ENCODE measurements around the gene CPT1A.

CPT1A gene

GRCh38 chr11:68724293-68724692, 117.4 kb downstream of the CPT1A start:
- no peaks in the 10 kb centered on the region for H3K4me1 ChIP-seq (ENCODE audit: control insufficient read depth in 1 of 2, insufficient read depth in 2 of 2, low read length in 2 of 2)
- H3K9me3 ChIP-seq (ENCODE audit: control insufficient read depth in 1 of 2, low read length in 2 of 2), result peaks cover 2 to 9% of the 10 kb centered on the region in 2 donors
- H3K27me3 ChIP-seq (ENCODE audit: low read depth, low read length), result no peaks in the 10 kb centered on the region
- H3K36me3 ChIP-seq (ENCODE audit: control insufficient read depth in 1 of 2, insufficient read depth in 2 of 2, low read length in 2 of 2), result no peaks in the 10 kb centered on the region
- H3K27ac ChIP-seq (ENCODE audit: low read length), result no peak overlapping the region
- H3K4me3 ChIP-seq (ENCODE audit: low read depth in 1 of 2, low read length in 2 of 2), result no peak overlapping the region

- no peak overlapping the region for H3K27ac ChIP-seq (ENCODE audit: low read length)
- peaks cover 4 to 15% of the 10 kb centered on the region in 2 donors for H3K9me3 ChIP-seq (ENCODE audit: control insufficient read depth in 1 of 2, low read length in 2 of 2)
Observed at GRCh38 chr11:68722143-68722542, 119.6 kb downstream of the CPT1A start.

GRCh38 chr11:68721075-68721474, 120.6 kb downstream of the CPT1A start:
- Histone ChIP-seq H3K27ac (ENCODE audit: low read length) (no peak overlapping the region), H3K4me1 (ENCODE audit: control insufficient read depth in 1 of 2, insufficient read depth in 2 of 2, low read length in 2 of 2) (no peaks in the 10 kb centered on the region), H3K27me3 (ENCODE audit: low read depth, low read length) (no peaks in the 10 kb centered on the region), H3K9me3 (ENCODE audit: control insufficient read depth in 1 of 2, low read length in 2 of 2) (peaks cover 4 to 15% of the 10 kb centered on the region in 2 donors), H3K36me3 (ENCODE audit: control insufficient read depth in 1 of 2, insufficient read depth in 2 of 2, low read length in 2 of 2) (no peaks in the 10 kb centered on the region), H3K4me3 (ENCODE audit: low read depth in 1 of 2, low read length in 2 of 2) (no peak overlapping the region)

More at GRCh38 chr11:68722143-68722542, 119.6 kb downstream of the CPT1A start:
- Histone ChIP-seq H3K27me3 (ENCODE audit: low read depth, low read length) (no peaks in the 10 kb centered on the region), H3K4me3 (ENCODE audit: low read depth in 1 of 2, low read length in 2 of 2) (no peak overlapping the region), H3K4me1 (ENCODE audit: control insufficient read depth in 1 of 2, insufficient read depth in 2 of 2, low read length in 2 of 2) (no peaks in the 10 kb centered on the region), H3K36me3 (ENCODE audit: control insufficient read depth in 1 of 2, insufficient read depth in 2 of 2, low read length in 2 of 2) (no peaks in the 10 kb centered on the region)

GRCh38 chr11:68715456-68716122, 126.1 kb downstream of the CPT1A start:
- peaks cover 4 to 15% of the 10 kb centered on the region in 2 donors for H3K9me3 ChIP-seq (ENCODE audit: control insufficient read depth in 1 of 2, low read length in 2 of 2)
- H3K27ac ChIP-seq (ENCODE audit: low read length), result no peak overlapping the region
- H3K4me1 ChIP-seq (ENCODE audit: control insufficient read depth in 1 of 2, insufficient read depth in 2 of 2, low read length in 2 of 2), result no peaks in the 10 kb centered on the region
- no peaks in the 10 kb centered on the region for H3K27me3 ChIP-seq (ENCODE audit: low read depth, low read length)
- no peaks in the 10 kb centered on the region for H3K36me3 ChIP-seq (ENCODE audit: control insufficient read depth in 1 of 2, insufficient read depth in 2 of 2, low read length in 2 of 2)
- H3K4me3 ChIP-seq (ENCODE audit: low read depth in 1 of 2, low read length in 2 of 2), result no peak overlapping the region

GRCh38 chr11:68714060-68714856, 127.5 kb downstream of the CPT1A start:
- no peaks in the 10 kb centered on the region for H3K27me3 ChIP-seq (ENCODE audit: low read depth, low read length)
- no peaks in the 10 kb centered on the region for H3K4me1 ChIP-seq (ENCODE audit: control insufficient read depth in 1 of 2, insufficient read depth in 2 of 2, low read length in 2 of 2)
- H3K36me3 ChIP-seq (ENCODE audit: control insufficient read depth in 1 of 2, insufficient read depth in 2 of 2, low read length in 2 of 2), result no peaks in the 10 kb centered on the region
- no peak overlapping the region for H3K4me3 ChIP-seq (ENCODE audit: low read depth in 1 of 2, low read length in 2 of 2)
- H3K27ac ChIP-seq (ENCODE audit: low read length), result no peak overlapping the region
- peaks cover 2 to 6% of the 10 kb centered on the region in 2 donors for H3K9me3 ChIP-seq (ENCODE audit: control insufficient read depth in 1 of 2, low read length in 2 of 2)

GRCh38 chr11:68711114-68711513, 130.6 kb downstream of the CPT1A start:
- no peak overlapping the region for H3K27ac ChIP-seq (ENCODE audit: low read length)
- no peaks in the 10 kb centered on the region for H3K4me1 ChIP-seq (ENCODE audit: control insufficient read depth in 1 of 2, insufficient read depth in 2 of 2, low read length in 2 of 2)
- no peak overlapping the region for H3K4me3 ChIP-seq (ENCODE audit: low read depth in 1 of 2, low read length in 2 of 2)
- no peaks in the 10 kb centered on the region for H3K36me3 ChIP-seq (ENCODE audit: control insufficient read depth in 1 of 2, insufficient read depth in 2 of 2, low read length in 2 of 2)
- no peaks in the 10 kb centered on the region for H3K27me3 ChIP-seq (ENCODE audit: low read depth, low read length)
- H3K9me3 ChIP-seq (ENCODE audit: control insufficient read depth in 1 of 2, low read length in 2 of 2), result no peaks in the 10 kb centered on the region

GRCh38 chr11:68710409-68710808, 131.3 kb downstream of the CPT1A start:
- Histone ChIP-seq H3K4me1 (ENCODE audit: control insufficient read depth in 1 of 2, insufficient read depth in 2 of 2, low read length in 2 of 2) (no peaks in the 10 kb centered on the region), H3K4me3 (ENCODE audit: low read depth in 1 of 2, low read length in 2 of 2) (no peak overlapping the region), H3K27ac (ENCODE audit: low read length) (no peak overlapping the region), H3K9me3 (ENCODE audit: control insufficient read depth in 1 of 2, low read length in 2 of 2) (no peaks in the 10 kb centered on the region), H3K36me3 (ENCODE audit: control insufficient read depth in 1 of 2, insufficient read depth in 2 of 2, low read length in 2 of 2) (no peaks in the 10 kb centered on the region), H3K27me3 (ENCODE audit: low read depth, low read length) (no peaks in the 10 kb centered on the region)

GRCh38 chr11:68709062-68709461, 132.7 kb downstream of the CPT1A start:
- Histone ChIP-seq H3K9me3 (ENCODE audit: control insufficient read depth in 1 of 2, low read length in 2 of 2) (no peaks in the 10 kb centered on the region), H3K4me1 (ENCODE audit: control insufficient read depth in 1 of 2, insufficient read depth in 2 of 2, low read length in 2 of 2) (no peaks in the 10 kb centered on the region), H3K27me3 (ENCODE audit: low read depth, low read length) (no peaks in the 10 kb centered on the region), H3K4me3 (ENCODE audit: low read depth in 1 of 2, low read length in 2 of 2) (no peak overlapping the region), H3K27ac (ENCODE audit: low read length) (no peak overlapping the region), H3K36me3 (ENCODE audit: control insufficient read depth in 1 of 2, insufficient read depth in 2 of 2, low read length in 2 of 2) (no peaks in the 10 kb centered on the region)

- H3K9me3 ChIP-seq (ENCODE audit: control insufficient read depth in 1 of 2, low read length in 2 of 2), result no peaks in the 10 kb centered on the region
- H3K27me3 ChIP-seq (ENCODE audit: low read depth, low read length), result peaks cover 4% of the 10 kb centered on the region
- H3K4me3 ChIP-seq (ENCODE audit: low read depth in 1 of 2, low read length in 2 of 2), result no peak overlapping the region
- H3K36me3 ChIP-seq (ENCODE audit: control insufficient read depth in 1 of 2, insufficient read depth in 2 of 2, low read length in 2 of 2), result no peaks in the 10 kb centered on the region
- H3K4me1 ChIP-seq (ENCODE audit: control insufficient read depth in 1 of 2, insufficient read depth in 2 of 2, low read length in 2 of 2), result no peaks in the 10 kb centered on the region
- no peak overlapping the region for H3K27ac ChIP-seq (ENCODE audit: low read length)
Observed at GRCh38 chr11:68707527-68707926, 134.2 kb downstream of the CPT1A start.

GRCh38 chr11:68704887-68705286, 136.8 kb downstream of the CPT1A start:
- Histone ChIP-seq H3K27me3 (ENCODE audit: low read depth, low read length) (peaks cover 4% of the 10 kb centered on the region), H3K36me3 (ENCODE audit: control insufficient read depth in 1 of 2, insufficient read depth in 2 of 2, low read length in 2 of 2) (no peaks in the 10 kb centered on the region), H3K4me3 (ENCODE audit: low read depth in 1 of 2, low read length in 2 of 2) (no peak overlapping the region), H3K27ac (ENCODE audit: low read length) (no peak overlapping the region), H3K4me1 (ENCODE audit: control insufficient read depth in 1 of 2, insufficient read depth in 2 of 2, low read length in 2 of 2) (no peaks in the 10 kb centered on the region), H3K9me3 (ENCODE audit: control insufficient read depth in 1 of 2, low read length in 2 of 2) (no peaks in the 10 kb centered on the region)

Data from muscle layer of duodenum (tissue), 2 donors.